HL-60 (cell line): ENCODE measurements around the gene APBB2.

Experiments used
- DNase-seq, 2 experiments: peaks; one replicate each; pipeline ENCODE4 v3.0.0-alpha.2; 2010 to 2020; ENCODE audit warnings: low read depth in 1 of 2, low spot score in 1 of 2
- H3K27ac ChIP-seq: fragments of 250-450 bp; sonication (Bioruptor Pico); replicated peaks from 2 replicates; pipeline ENCODE4 v1.5.1; 2020; ENCODE audit warnings: mild to moderate bottlenecking, moderate library complexity
- H3K27me3 ChIP-seq: fragments of 250-450 bp; sonication (Bioruptor Pico); 2 replicates; pipeline ENCODE4 v1.5.1; 2021; ENCODE audit warnings: mild to moderate bottlenecking, moderate library complexity; ENCODE audit not compliant: insufficient read depth, poor library complexity, severe bottlenecking
- H3K4me3 ChIP-seq: replicated peaks from 2 replicates; pipeline ENCODE4 v1.5.1; 2011; ENCODE audit warnings: mild to moderate bottlenecking, control low read depth, low read length; ENCODE audit not compliant: insufficient read depth
- CTCF ChIP-seq: IDR thresholded peaks from one replicate; pipeline ENCODE4 v1.5.1; 2011; ENCODE audit warnings: low read length, control low read depth, inconsistent platforms; ENCODE audit not compliant: insufficient read depth
- GABPA ChIP-seq: IDR thresholded peaks from 2 replicates; pipeline ENCODE4 v1.6.1; 2012; ENCODE audit warnings: low read depth
- POLR2AphosphoS5 ChIP-seq: IDR thresholded peaks from 2 replicates; pipeline ENCODE4 v1.6.1; 2012; ENCODE audit warnings: low read depth
- REST ChIP-seq: IDR thresholded peaks from 2 replicates; pipeline ENCODE4 v1.6.1; 2012; ENCODE audit warnings: low read depth; ENCODE audit not compliant: insufficient replicate concordance
- SPI1 ChIP-seq: IDR thresholded peaks from 2 replicates; pipeline ENCODE4 v1.6.1; 2012; ENCODE audit warnings: low read depth, mild to moderate bottlenecking, borderline replicate concordance

APBB2 gene

GRCh38 chr4:40946652-40947051, 267.7 kb downstream of the APBB2 start:
- TF ChIP-seq POLR2AphosphoS5 (no peak), SPI1 (no peak), CTCF (no peak)
- DNase-seq: no peak
- Histone ChIP-seq H3K4me3 (no peak overlapping the region), H3K27ac (no peak overlapping the region), H3K27me3 (no peaks in the 10 kb centered on the region)

- DNase-seq: no peak
- no peak for TF ChIP-seq POLR2AphosphoS5
- TF ChIP-seq GABPA: no peak
- no peak for TF ChIP-seq CTCF
- no peak for TF ChIP-seq REST
- TF ChIP-seq SPI1: no peak
- Histone ChIP-seq H3K27me3 (peaks cover 2% of the 10 kb centered on the region), H3K4me3 (no peak overlapping the region), H3K27ac (no peak overlapping the region)
Measured at GRCh38 chr4:40940756-40941155, 273.6 kb downstream of the APBB2 start.

- TF ChIP-seq SPI1 (no peak), REST (no peak), GABPA (no peak), POLR2AphosphoS5 (no peak), CTCF (no peak)
- no peak overlapping the region for H3K27ac ChIP-seq
- H3K27me3 ChIP-seq: peaks cover 2% of the 10 kb centered on the region
- DNase-seq: no peak
- H3K4me3 ChIP-seq: no peak overlapping the region
Measured at GRCh38 chr4:40940317-40940741, 274.0 kb downstream of the APBB2 start.

- peaks cover 2% of the 10 kb centered on the region for H3K27me3 ChIP-seq
- TF ChIP-seq CTCF (no peak), REST (no peak), SPI1 (no peak), POLR2AphosphoS5 (no peak), GABPA (no peak)
- H3K4me3 ChIP-seq: no peak overlapping the region
- no peak overlapping the region for H3K27ac ChIP-seq
- DNase-seq: no peak
Measured at GRCh38 chr4:40939856-40940255, 274.5 kb downstream of the APBB2 start.
